ENCODE results near the gene ZNF91.

The ZNF91 gene

GRCh38 chr19:23384858-23385257 is 10.4 kb downstream of the ZNF91 start:
- H3K4me1 ChIP-seq (ENCODE audit: insufficient read depth, low read length), result no peaks in the 10 kb centered on the region
- H4K20me1 ChIP-seq (ENCODE audit: insufficient read depth, low read length), result no peaks in the 10 kb centered on the region
- no peak overlapping the region for H3K27ac ChIP-seq (ENCODE audit: low read length)
- ATAC-seq (ENCODE audit: insufficient read depth, low read depth) (no peak), DNase-seq (no peak)
- no peak overlapping the region for H2AFZ ChIP-seq (ENCODE audit: low read depth, low read length)
- H3K9ac ChIP-seq (ENCODE audit: low read depth, low read length), result no peak overlapping the region
- no peak overlapping the region for H3K4me2 ChIP-seq (ENCODE audit: insufficient read depth, low read length)
- TF ChIP-seq EZH2 (IDR thresholded peaks at IDR 0.05; ENCODE audit: borderline replicate concordance, low read depth, low read length, severe bottlenecking), result no peak
- TF ChIP-seq, protein P1, sequence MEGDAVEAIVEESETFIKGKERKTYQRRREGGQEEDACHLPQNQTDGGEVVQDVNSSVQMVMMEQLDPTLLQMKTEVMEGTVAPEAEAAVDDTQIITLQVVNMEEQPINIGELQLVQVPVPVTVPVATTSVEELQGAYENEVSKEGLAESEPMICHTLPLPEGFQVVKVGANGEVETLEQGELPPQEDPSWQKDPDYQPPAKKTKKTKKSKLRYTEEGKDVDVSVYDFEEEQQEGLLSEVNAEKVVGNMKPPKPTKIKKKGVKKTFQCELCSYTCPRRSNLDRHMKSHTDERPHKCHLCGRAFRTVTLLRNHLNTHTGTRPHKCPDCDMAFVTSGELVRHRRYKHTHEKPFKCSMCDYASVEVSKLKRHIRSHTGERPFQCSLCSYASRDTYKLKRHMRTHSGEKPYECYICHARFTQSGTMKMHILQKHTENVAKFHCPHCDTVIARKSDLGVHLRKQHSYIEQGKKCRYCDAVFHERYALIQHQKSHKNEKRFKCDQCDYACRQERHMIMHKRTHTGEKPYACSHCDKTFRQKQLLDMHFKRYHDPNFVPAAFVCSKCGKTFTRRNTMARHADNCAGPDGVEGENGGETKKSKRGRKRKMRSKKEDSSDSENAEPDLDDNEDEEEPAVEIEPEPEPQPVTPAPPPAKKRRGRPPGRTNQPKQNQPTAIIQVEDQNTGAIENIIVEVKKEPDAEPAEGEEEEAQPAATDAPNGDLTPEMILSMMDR (IDR thresholded peaks at IDR 0.05; ENCODE audit: borderline replicate concordance, extremely low read depth, low read length, poor library complexity, severe bottlenecking), result no peak
- H3K27me3 ChIP-seq (ENCODE audit: insufficient read depth, low read length, poor library complexity), result no peaks in the 10 kb centered on the region
- peaks cover 100% of the 10 kb centered on the region for H3K79me2 ChIP-seq (ENCODE audit: insufficient read depth, low read length)
- peaks cover 95% of the 10 kb centered on the region for H3K36me3 ChIP-seq (ENCODE audit: insufficient read depth, low read length)
- peaks cover 83% of the 10 kb centered on the region for H3K9me3 ChIP-seq (ENCODE audit: insufficient read depth, low read length, severe bottlenecking)
- peak overlapping the region in 1 of 2 experiments; percentile 38; a peak in 1 of 4 replicates for H3K4me3 ChIP-seq (ENCODE audit: low read depth in 1 of 2, low read length in 2 of 2)

- no peak overlapping the region for H3K4me3 ChIP-seq (ENCODE audit: low read depth in 1 of 2, low read length in 2 of 2)
- peaks cover 95% of the 10 kb centered on the region for H3K36me3 ChIP-seq (ENCODE audit: insufficient read depth, low read length)
- peaks cover 100% of the 10 kb centered on the region for H3K79me2 ChIP-seq (ENCODE audit: insufficient read depth, low read length)
- no peak for DNase-seq
- no peaks in the 10 kb centered on the region for H3K27me3 ChIP-seq (ENCODE audit: insufficient read depth, low read length, poor library complexity)
- H3K27ac ChIP-seq (ENCODE audit: low read length), result no peak overlapping the region
- no peak overlapping the region for H3K4me2 ChIP-seq (ENCODE audit: insufficient read depth, low read length)
- no peak for TF ChIP-seq EZH2 (IDR thresholded peaks at IDR 0.05; ENCODE audit: borderline replicate concordance, low read depth, low read length, severe bottlenecking)
- TF ChIP-seq, protein P1 (IDR thresholded peaks at IDR 0.05; ENCODE audit: borderline replicate concordance, extremely low read depth, low read length, poor library complexity, severe bottlenecking), result no peak
- H3K9me3 ChIP-seq (ENCODE audit: insufficient read depth, low read length, severe bottlenecking), result peaks cover 86% of the 10 kb centered on the region
- peaks cover 3% of the 10 kb centered on the region for H3K4me1 ChIP-seq (ENCODE audit: insufficient read depth, low read length)
- H4K20me1 ChIP-seq (ENCODE audit: insufficient read depth, low read length), result no peaks in the 10 kb centered on the region
- no peak for ATAC-seq (ENCODE audit: insufficient read depth, low read depth)
- no peak overlapping the region for H2AFZ ChIP-seq (ENCODE audit: low read depth, low read length)
- no peak overlapping the region for H3K9ac ChIP-seq (ENCODE audit: low read depth, low read length)
Observed at GRCh38 chr19:23384166-23384565, 11.1 kb downstream of the ZNF91 start.

DNA sequence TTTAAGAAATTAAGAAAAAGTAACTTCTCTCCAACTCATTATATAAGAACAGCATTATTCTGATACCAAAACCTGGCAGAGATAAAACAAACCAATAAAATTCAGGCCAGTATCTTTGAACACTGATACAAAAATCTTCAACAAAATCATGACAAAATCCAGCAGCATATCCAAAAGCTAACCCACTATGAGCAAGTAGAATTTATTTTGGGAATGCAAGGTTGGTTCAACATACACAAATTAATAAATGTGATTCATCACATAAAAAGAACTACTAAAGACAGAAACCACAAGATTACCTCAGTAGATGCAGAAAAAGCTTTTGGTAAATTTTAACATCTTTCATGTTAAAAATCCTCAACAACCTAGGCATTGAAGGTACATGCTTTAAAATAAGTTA is 12.3 kb downstream of the ZNF91 start:
- H2AFZ ChIP-seq (ENCODE audit: low read depth, low read length), result no peak overlapping the region
- no peak for TF ChIP-seq EZH2 (IDR thresholded peaks at IDR 0.05; ENCODE audit: borderline replicate concordance, low read depth, low read length, severe bottlenecking)
- TF ChIP-seq, protein P1 (IDR thresholded peaks at IDR 0.05; ENCODE audit: borderline replicate concordance, extremely low read depth, low read length, poor library complexity, severe bottlenecking), result no peak
- no peak for DNase-seq
- H3K27ac ChIP-seq (ENCODE audit: low read length), result no peak overlapping the region
- H3K79me2 ChIP-seq (ENCODE audit: insufficient read depth, low read length), result peaks cover 99% of the 10 kb centered on the region
- no peaks in the 10 kb centered on the region for H4K20me1 ChIP-seq (ENCODE audit: insufficient read depth, low read length)
- no peak overlapping the region for H3K4me2 ChIP-seq (ENCODE audit: insufficient read depth, low read length)
- no peak overlapping the region for H3K4me3 ChIP-seq (ENCODE audit: low read depth in 1 of 2, low read length in 2 of 2)
- no peaks in the 10 kb centered on the region for H3K27me3 ChIP-seq (ENCODE audit: insufficient read depth, low read length, poor library complexity)
- no peak for ATAC-seq (ENCODE audit: insufficient read depth, low read depth)
- peaks cover 83% of the 10 kb centered on the region for H3K9me3 ChIP-seq (ENCODE audit: insufficient read depth, low read length, severe bottlenecking)
- peaks cover 3% of the 10 kb centered on the region for H3K4me1 ChIP-seq (ENCODE audit: insufficient read depth, low read length)
- peaks cover 94% of the 10 kb centered on the region for H3K36me3 ChIP-seq (ENCODE audit: insufficient read depth, low read length)
- no peak overlapping the region for H3K9ac ChIP-seq (ENCODE audit: low read depth, low read length)

GRCh38 chr19:23381114-23381513 is 14.2 kb downstream of the ZNF91 start:
- Histone ChIP-seq H3K4me2 (ENCODE audit: insufficient read depth, low read length) (no peak overlapping the region), H2AFZ (ENCODE audit: low read depth, low read length) (no peak overlapping the region), H3K9me3 (ENCODE audit: insufficient read depth, low read length, severe bottlenecking) (peaks cover 90% of the 10 kb centered on the region), H3K36me3 (ENCODE audit: insufficient read depth, low read length) (peaks cover 93% of the 10 kb centered on the region), H4K20me1 (ENCODE audit: insufficient read depth, low read length) (no peaks in the 10 kb centered on the region), H3K79me2 (ENCODE audit: insufficient read depth, low read length) (peaks cover 99% of the 10 kb centered on the region), H3K27me3 (ENCODE audit: insufficient read depth, low read length, poor library complexity) (no peaks in the 10 kb centered on the region), H3K4me1 (ENCODE audit: insufficient read depth, low read length) (peaks cover 3% of the 10 kb centered on the region), H3K27ac (ENCODE audit: low read length) (no peak overlapping the region), H3K9ac (ENCODE audit: low read depth, low read length) (no peak overlapping the region), H3K4me3 (ENCODE audit: low read depth in 1 of 2, low read length in 2 of 2) (no peak overlapping the region)
- DNase-seq, result no peak
- ATAC-seq (ENCODE audit: insufficient read depth, low read depth), result no peak
- TF ChIP-seq, protein P1 (IDR thresholded peaks at IDR 0.05; ENCODE audit: borderline replicate concordance, extremely low read depth, low read length, poor library complexity, severe bottlenecking), result no peak
- TF ChIP-seq EZH2 (IDR thresholded peaks at IDR 0.05; ENCODE audit: borderline replicate concordance, low read depth, low read length, severe bottlenecking), result no peak

Measured in DND-41 (cell line).